SK-N-SH (cell line): ENCODE data around the gene PDIA6. TPM values are rescaled to one million over a fixed set of nuclear protein-coding genes. Genes with fewer than 3 reads are reported as not detected.
A peak's percentile ranks its signal among the peaks of the same experiment; 100 is the strongest.
"Not testable (repeated sequence)": the region's sequence is repeated elsewhere in the genome, so short reads cannot be mapped to it uniquely, and the experiment has no call there.

ENCODE experiments used
- CTCF ChIA-PET: fragments of 300-600, 350-600 bp; formaldehyde crosslinking; extraction: SDS; loops from one replicate; lab custom pipeline; 2021; lab: Yijun Ruan, JAX
- POLR2A ChIA-PET: fragments of 350-600 bp; sonication (Branson Sonifier 250); formaldehyde crosslinking; extraction: SDS; loops from one replicate; lab custom pipeline; 2020; ENCODE audit warnings: antibody characterized with exemption, inconsistent platforms; lab: Yijun Ruan, JAX
- DNase-seq: peaks from one replicate; pipeline ENCODE4 v3.0.0; 2012
- H2AFZ ChIP-seq: fragments of 200-600 bp; sonication (generic); 2 replicates; pipeline ENCODE4 v1.8.1; 2016; ENCODE audit warnings: antibody characterized with exemption, mild to moderate bottlenecking, low read depth
- H3F3A ChIP-seq: fragments of 200-600 bp; sonication (generic); replicated peaks from 2 replicates; pipeline ENCODE3; 2016; ENCODE audit warnings: antibody characterized with exemption, mild to moderate bottlenecking; ENCODE audit not compliant: insufficient read depth
- H3K27ac ChIP-seq, 2 experiments: fragments of 200-500 bp in 1 of 2; fragments of 200-600 bp in 1 of 2; sonication (Bioruptor generic) in 1 of 2; sonication (generic), shearing (Covaris generic) in 1 of 2; 2 replicates each; pipeline versions ENCODE4 v1.5.1 to v1.6.1; 2014 to 2016; ENCODE audit warnings: low read depth in 2 of 2, inconsistent platforms in 1 of 2, low read length in 1 of 2, mild to moderate bottlenecking in 1 of 2, mixed read lengths in 1 of 2
- H3K27me3 ChIP-seq: fragments of 200-600 bp; sonication (generic), shearing (Covaris generic); 2 replicates; pipeline ENCODE4 v1.6.1; 2016; ENCODE audit warnings: mixed run types; ENCODE audit not compliant: insufficient read depth
- H3K36me3 ChIP-seq, 2 experiments: fragments of 200-500 bp in 1 of 2; fragments of 200-600 bp in 1 of 2; sonication (Bioruptor generic) in 1 of 2; sonication (generic) in 1 of 2; replicated peaks in 1 of 2; 2 replicates each; pipeline versions ENCODE3 to v1.5.1; 2014 to 2016; ENCODE audit warnings: low read length in 1 of 2, mild to moderate bottlenecking in 1 of 2; ENCODE audit not compliant: insufficient read depth in 2 of 2, control insufficient read depth in 1 of 2
- H3K4me1 ChIP-seq, 2 experiments: fragments of 200-500 bp in 1 of 2; fragments of 200-600 bp in 1 of 2; sonication (Bioruptor generic) in 1 of 2; sonication (generic), shearing (Covaris generic) in 1 of 2; 2 replicates each; pipeline versions ENCODE4 v1.5.1 to v1.6.1; 2014 to 2016; ENCODE audit warnings: low read depth in 1 of 2, low read length in 1 of 2, mixed run types in 1 of 2; ENCODE audit not compliant: insufficient read depth in 2 of 2, control insufficient read depth in 1 of 2
- H3K4me2 ChIP-seq: fragments of 200-600 bp; sonication (generic), shearing (Covaris generic); 2 replicates; pipeline ENCODE4 v1.6.1; 2017; ENCODE audit warnings: mixed run types
- H3K4me3 ChIP-seq, 2 experiments: fragments of 200-500 bp in 1 of 2; fragments of 200-600 bp in 1 of 2; sonication (Bioruptor generic) in 1 of 2; sonication (generic), shearing (Covaris generic) in 1 of 2; 2 replicates each; pipeline versions ENCODE4 v1.5.1 to v1.8.1; 2014 to 2016; ENCODE audit warnings: low read depth in 2 of 2, inconsistent platforms in 1 of 2, low read length in 1 of 2, mild to moderate bottlenecking in 1 of 2, mixed read lengths in 1 of 2, moderate library complexity in 1 of 2
- H3K79me2 ChIP-seq: fragments of 200-600 bp; sonication (generic); 2 replicates; pipeline ENCODE4 v1.8.1; 2017; ENCODE audit warnings: mild to moderate bottlenecking; ENCODE audit not compliant: insufficient read depth
- H3K9ac ChIP-seq: fragments of 200-600 bp; sonication (generic); 2 replicates; pipeline ENCODE4 v1.6.1; 2017; ENCODE audit warnings: mixed run types
- H3K9me2 ChIP-seq: fragments of 200-600 bp; sonication (generic); 2 replicates; pipeline ENCODE4 v1.6.1; 2017; ENCODE audit warnings: mixed run types
- H3K9me3 ChIP-seq: fragments of 200-600 bp; sonication (generic); 2 replicates; pipeline ENCODE4 v1.6.1; 2017; ENCODE audit warnings: mixed run types, mild to moderate bottlenecking, moderate library complexity
- H4K20me1 ChIP-seq: fragments of 200-600 bp; sonication (generic); 2 replicates; pipeline ENCODE4 v1.6.1; 2017; ENCODE audit warnings: mild to moderate bottlenecking, mixed run types; ENCODE audit not compliant: insufficient read depth
- CHD2 ChIP-seq: fragments of 150-350 bp; IDR thresholded peaks from 2 replicates; pipeline ENCODE4 v1.6.1; 2018; ENCODE audit warnings: low read length; ENCODE audit not compliant: partially characterized antibody
- JUND ChIP-seq: IDR thresholded peaks from 2 replicates; pipeline ENCODE4 v1.4.0; 2012
- MEF2A ChIP-seq: IDR thresholded peaks from 2 replicates; pipeline ENCODE4 v1.4.0; 2012; ENCODE audit warnings: low read depth, borderline replicate concordance
- MXI1 ChIP-seq: IDR thresholded peaks from 2 replicates; pipeline ENCODE4 v1.6.1; 2012; ENCODE audit warnings: mild to moderate bottlenecking, low read depth, low read length, improper control_type of control experiment
- RCOR1 ChIP-seq: fragments of 150-350 bp; IDR thresholded peaks from 2 replicates; pipeline ENCODE4 v1.6.1; 2017; ENCODE audit warnings: antibody characterized with exemption, low read length
- WGBS: methylation state at CpG from one replicate; pipeline ENCODE4 v1.1.6; 2017; ENCODE audit warnings: low lambda C conversion rate; 5-methylcytosine and 5-hydroxymethylcytosine counted together
- polyA plus RNA-seq, 3 experiments: library from polyadenylated mRNA; depleted of rRNA; stranded (reverse); fragments of >200 nt; gene quantifications; 2 replicates each; pipeline ENCODE4 v1.2.3, GENCODE V29; 2012
- TF ChIP-seq, protein P1 (sequence below): IDR thresholded peaks from 2 replicates; pipeline ENCODE4; 2012
- TF ChIP-seq, protein P2 (sequence below): fragments of 150-350 bp; IDR thresholded peaks from 2 replicates; pipeline ENCODE4 v1.6.1; 2017; ENCODE audit warnings: antibody characterized with exemption, low read length, low read depth, borderline replicate concordance
- TF ChIP-seq, protein P3 (sequence below): IDR thresholded peaks from 2 replicates; pipeline ENCODE4 v1.6.1; 2012; ENCODE audit warnings: mild to moderate bottlenecking, low read depth, low read length, moderate library complexity
- TF ChIP-seq, protein P4 (sequence below): IDR thresholded peaks from 2 replicates; pipeline ENCODE4 v1.4.0; 2012; ENCODE audit warnings: low read depth, borderline replicate concordance

Gene PDIA6
- polyA plus RNA-seq, 1 of the 3 experiments (the other 2 are of a cell fraction) = 325 TPM

DNA sequence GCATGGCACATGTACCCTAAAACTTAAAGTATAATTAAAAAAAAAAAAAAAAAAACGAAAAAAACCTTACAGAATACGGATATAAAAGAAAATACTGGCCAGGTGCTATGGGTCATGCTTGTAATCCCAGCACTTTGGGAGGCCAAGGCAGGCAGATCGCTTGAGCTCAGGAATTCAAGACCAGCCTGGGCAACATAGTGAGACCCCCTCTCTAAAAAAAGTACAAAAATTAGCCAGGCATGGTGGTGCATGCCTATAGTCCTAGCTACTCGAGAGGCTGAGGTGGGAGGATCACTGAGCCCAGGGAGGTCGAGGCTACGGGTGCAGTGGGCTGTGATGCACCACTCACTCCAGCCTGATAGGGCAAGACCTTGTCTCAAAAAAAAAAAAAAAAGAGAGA is 6.6 kb downstream of the PDIA6 start:
- H3F3A ChIP-seq, DNase-seq, H3K4me3 ChIP-seq, H3K9me3 ChIP-seq, H3K9me2 ChIP-seq, H3K27me3 ChIP-seq, H3K27ac ChIP-seq, H3K9ac ChIP-seq, H3K4me2 ChIP-seq, H2AFZ ChIP-seq: not testable (repeated sequence)
- ChIA-PET CTCF (interaction anchor here (1.1 kb wide), 1 partner anchor 11 kb away, joined by 3 read pairs; no protein-coding TSS in a partner anchor), POLR2A (interaction anchor here (0.6 kb wide), 1 partner anchor 50 kb away, joined by 4 read pairs; no protein-coding TSS in a partner anchor)
- 90% methylated on average over 6 of the region's 6 CpGs for WGBS
- peaks cover 0 to 20% of the 10 kb centered on the region in 2 experiments; a peak in 2 of 4 replicates for H3K4me1 ChIP-seq
- peaks cover 92% of the 10 kb centered on the region for H3K79me2 ChIP-seq
- peaks cover 77% of the 10 kb centered on the region for H4K20me1 ChIP-seq
- H3K36me3 ChIP-seq = peaks cover 25 to 31% of the 10 kb centered on the region in 2 experiments

DNA sequence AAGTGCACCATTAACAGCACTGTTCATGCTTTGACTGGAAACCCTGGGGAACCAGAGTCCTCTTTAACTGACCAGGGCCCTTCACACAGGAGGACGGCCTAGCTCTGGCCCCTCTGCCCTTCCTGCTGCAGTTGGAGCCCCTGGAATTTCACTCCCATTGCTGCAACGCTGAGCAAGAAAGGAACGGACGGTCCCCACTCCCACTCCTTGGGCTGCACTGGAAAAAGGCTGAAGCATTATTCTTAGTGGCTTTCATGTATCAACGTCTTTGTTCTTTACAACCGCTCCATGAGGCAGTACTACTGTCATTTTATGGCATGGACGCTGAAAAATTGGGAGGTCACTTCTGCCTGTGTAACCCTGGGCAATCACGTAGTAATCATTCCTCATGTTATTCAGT is 9.9 kb downstream of the PDIA6 start:
- DNase-seq = no peak
- Histone ChIP-seq H3K27ac (peak overlapping the region in 1 of 2 experiments; percentile 44; a peak in 1 of 4 replicates), H3K4me1 (peaks cover 0 to 4% of the 10 kb centered on the region in 2 experiments; a peak in 1 of 4 replicates), H3K36me3 (peaks cover 33 to 37% of the 10 kb centered on the region in 2 experiments), H3K9me2 (no peaks in the 10 kb centered on the region), H3K79me2 (peaks cover 90% of the 10 kb centered on the region), H3K27me3 (no peaks in the 10 kb centered on the region), H4K20me1 (peaks cover 66% of the 10 kb centered on the region), H3K4me2 (no peak overlapping the region), H2AFZ (no peak overlapping the region), H3K4me3 (no peak overlapping the region), H3F3A (no peaks in the 10 kb centered on the region), H3K9ac (no peak overlapping the region), H3K9me3 (no peaks in the 10 kb centered on the region)
- TF ChIP-seq CHD2 = no peak
- TF ChIP-seq MEF2A = no peak
- no peak for TF ChIP-seq MXI1
- TF ChIP-seq, protein P1, sequence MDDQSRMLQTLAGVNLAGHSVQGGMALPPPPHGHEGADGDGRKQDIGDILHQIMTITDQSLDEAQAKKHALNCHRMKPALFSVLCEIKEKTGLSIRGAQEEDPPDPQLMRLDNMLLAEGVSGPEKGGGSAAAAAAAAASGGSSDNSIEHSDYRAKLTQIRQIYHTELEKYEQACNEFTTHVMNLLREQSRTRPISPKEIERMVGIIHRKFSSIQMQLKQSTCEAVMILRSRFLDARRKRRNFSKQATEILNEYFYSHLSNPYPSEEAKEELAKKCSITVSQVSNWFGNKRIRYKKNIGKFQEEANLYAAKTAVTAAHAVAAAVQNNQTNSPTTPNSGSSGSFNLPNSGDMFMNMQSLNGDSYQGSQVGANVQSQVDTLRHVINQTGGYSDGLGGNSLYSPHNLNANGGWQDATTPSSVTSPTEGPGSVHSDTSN = no peak
- no peak for TF ChIP-seq JUND
- TF ChIP-seq, protein P2, sequence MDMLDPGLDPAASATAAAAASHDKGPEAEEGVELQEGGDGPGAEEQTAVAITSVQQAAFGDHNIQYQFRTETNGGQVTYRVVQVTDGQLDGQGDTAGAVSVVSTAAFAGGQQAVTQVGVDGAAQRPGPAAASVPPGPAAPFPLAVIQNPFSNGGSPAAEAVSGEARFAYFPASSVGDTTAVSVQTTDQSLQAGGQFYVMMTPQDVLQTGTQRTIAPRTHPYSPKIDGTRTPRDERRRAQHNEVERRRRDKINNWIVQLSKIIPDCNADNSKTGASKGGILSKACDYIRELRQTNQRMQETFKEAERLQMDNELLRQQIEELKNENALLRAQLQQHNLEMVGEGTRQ = no peak
- TF ChIP-seq, protein P3, sequence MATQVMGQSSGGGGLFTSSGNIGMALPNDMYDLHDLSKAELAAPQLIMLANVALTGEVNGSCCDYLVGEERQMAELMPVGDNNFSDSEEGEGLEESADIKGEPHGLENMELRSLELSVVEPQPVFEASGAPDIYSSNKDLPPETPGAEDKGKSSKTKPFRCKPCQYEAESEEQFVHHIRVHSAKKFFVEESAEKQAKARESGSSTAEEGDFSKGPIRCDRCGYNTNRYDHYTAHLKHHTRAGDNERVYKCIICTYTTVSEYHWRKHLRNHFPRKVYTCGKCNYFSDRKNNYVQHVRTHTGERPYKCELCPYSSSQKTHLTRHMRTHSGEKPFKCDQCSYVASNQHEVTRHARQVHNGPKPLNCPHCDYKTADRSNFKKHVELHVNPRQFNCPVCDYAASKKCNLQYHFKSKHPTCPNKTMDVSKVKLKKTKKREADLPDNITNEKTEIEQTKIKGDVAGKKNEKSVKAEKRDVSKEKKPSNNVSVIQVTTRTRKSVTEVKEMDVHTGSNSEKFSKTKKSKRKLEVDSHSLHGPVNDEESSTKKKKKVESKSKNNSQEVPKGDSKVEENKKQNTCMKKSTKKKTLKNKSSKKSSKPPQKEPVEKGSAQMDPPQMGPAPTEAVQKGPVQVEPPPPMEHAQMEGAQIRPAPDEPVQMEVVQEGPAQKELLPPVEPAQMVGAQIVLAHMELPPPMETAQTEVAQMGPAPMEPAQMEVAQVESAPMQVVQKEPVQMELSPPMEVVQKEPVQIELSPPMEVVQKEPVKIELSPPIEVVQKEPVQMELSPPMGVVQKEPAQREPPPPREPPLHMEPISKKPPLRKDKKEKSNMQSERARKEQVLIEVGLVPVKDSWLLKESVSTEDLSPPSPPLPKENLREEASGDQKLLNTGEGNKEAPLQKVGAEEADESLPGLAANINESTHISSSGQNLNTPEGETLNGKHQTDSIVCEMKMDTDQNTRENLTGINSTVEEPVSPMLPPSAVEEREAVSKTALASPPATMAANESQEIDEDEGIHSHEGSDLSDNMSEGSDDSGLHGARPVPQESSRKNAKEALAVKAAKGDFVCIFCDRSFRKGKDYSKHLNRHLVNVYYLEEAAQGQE = no peak
- TF ChIP-seq, protein P4, sequence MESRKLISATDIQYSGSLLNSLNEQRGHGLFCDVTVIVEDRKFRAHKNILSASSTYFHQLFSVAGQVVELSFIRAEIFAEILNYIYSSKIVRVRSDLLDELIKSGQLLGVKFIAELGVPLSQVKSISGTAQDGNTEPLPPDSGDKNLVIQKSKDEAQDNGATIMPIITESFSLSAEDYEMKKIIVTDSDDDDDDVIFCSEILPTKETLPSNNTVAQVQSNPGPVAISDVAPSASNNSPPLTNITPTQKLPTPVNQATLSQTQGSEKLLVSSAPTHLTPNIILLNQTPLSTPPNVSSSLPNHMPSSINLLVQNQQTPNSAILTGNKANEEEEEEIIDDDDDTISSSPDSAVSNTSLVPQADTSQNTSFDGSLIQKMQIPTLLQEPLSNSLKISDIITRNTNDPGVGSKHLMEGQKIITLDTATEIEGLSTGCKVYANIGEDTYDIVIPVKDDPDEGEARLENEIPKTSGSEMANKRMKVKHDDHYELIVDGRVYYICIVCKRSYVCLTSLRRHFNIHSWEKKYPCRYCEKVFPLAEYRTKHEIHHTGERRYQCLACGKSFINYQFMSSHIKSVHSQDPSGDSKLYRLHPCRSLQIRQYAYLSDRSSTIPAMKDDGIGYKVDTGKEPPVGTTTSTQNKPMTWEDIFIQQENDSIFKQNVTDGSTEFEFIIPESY = no peak
- TF ChIP-seq RCOR1 = no peak
- WGBS = 91% methylated on average over 8 of the region's 8 CpGs
- POLR2A ChIA-PET = no interaction called here
- CTCF ChIA-PET = interaction anchor here (0.9 to 1.8 kb wide), 3 partner anchors 14 to 16 kb away, joined by 3 to 6 read pairs (median 4); no protein-coding TSS in a partner anchor
